Measurements from ENCODE around the gene MRM2. TPM values are rescaled to one million over a fixed set of nuclear protein-coding genes. Genes with fewer than 3 reads are reported as not detected.

Gene MRM2
- polyA plus RNA-seq (ENCODE audit: insufficient read depth in 1 of 5, insufficient read length in 5 of 5, low replicate concordance in 1 of 5): 10 to 100 TPM; 24.4 to 33.4 (median 31.0) TPM
- long read RNA-seq, donor 1, transcript MRM2-201 (3 exons, 1,601 nt): major isoform, 5 of 66 reads
- long read RNA-seq, donor 1, partial matches to known transcripts: 44 of 66 reads
- long read RNA-seq, donor 1, other reads (novel, unspliced or antisense): 15 of 66 reads
- long read RNA-seq, donor 2, partial matches to known transcripts: 8 of 10 reads
- long read RNA-seq, donor 2, other reads (novel, unspliced or antisense): 0 of 10 reads
- long read RNA-seq, donor 3, partial matches to known transcripts: 0 of 4 reads
- long read RNA-seq, donor 3, other reads (novel, unspliced or antisense): 0 of 4 reads
- long read RNA-seq, donor 4, partial matches to known transcripts: 0 of 6 reads
- long read RNA-seq, donor 4, other reads (novel, unspliced or antisense): 6 of 6 reads
- long read RNA-seq, donor 5, partial matches to known transcripts: 5 of 18 reads
- long read RNA-seq, donor 5, other reads (novel, unspliced or antisense): 8 of 18 reads
- long read RNA-seq, donor 6, partial matches to known transcripts: 6 of 20 reads
- long read RNA-seq, donor 6, other reads (novel, unspliced or antisense): 7 of 20 reads
- long read RNA-seq, donor 7, partial matches to known transcripts: 7 of 9 reads
- long read RNA-seq, donor 7, other reads (novel, unspliced or antisense): 0 of 9 reads
- long read RNA-seq, donor 8, transcript MRM2-201 (3 exons, 1,601 nt): major isoform, 5 of 5 reads
- long read RNA-seq, donor 8, partial matches to known transcripts: 0 of 5 reads
- long read RNA-seq, donor 8, other reads (novel, unspliced or antisense): 0 of 5 reads

- DNase-seq: peak; percentile 71 to 75
Observed at GRCh38 chr7:2241580-2242540, at the start of gene MRM2, which contains the start of gene NUDT1. MRM2 (minus strand) TSS chr7:2242205; CDS start chr7:2242169, 36 bp downstream. NUDT1 (plus strand) TSS chr7:2242226; CDS start chr7:2244575, 2,349 bp downstream.

GRCh38 chr7:2290877-2291276 lies 48.9 kb upstream of the MRM2 start:
- no peak for DNase-seq

GRCh38 chr7:2289621-2290020 lies 47.6 kb upstream of the MRM2 start:
- DNase-seq: no peak

GRCh38 chr7:2289111-2289586 lies 47.1 kb upstream of the MRM2 start:
- DNase-seq: peak; percentile 59 to 63

GRCh38 chr7:2288503-2288902 lies 46.5 kb upstream of the MRM2 start:
- no peak for DNase-seq

- no peak for DNase-seq
Observed at GRCh38 chr7:2287745-2288144, 45.7 kb upstream of the MRM2 start.

GRCh38 chr7:2283074-2283473 lies 41.1 kb upstream of the MRM2 start:
- no peak for DNase-seq

GRCh38 chr7:2282185-2282751 lies 40.3 kb upstream of the MRM2 start:
- DNase-seq: no peak

GRCh38 chr7:2281541-2281940 lies 39.5 kb upstream of the MRM2 start:
- peak; percentile 85 to 88 for DNase-seq

- DNase-seq: peak; percentile 68 to 71
Observed at GRCh38 chr7:2280424-2280823, 38.4 kb upstream of the MRM2 start.

GRCh38 chr7:2279896-2280295 lies 37.9 kb upstream of the MRM2 start:
- peak in 1 of 2 donors; percentile 64 for DNase-seq

- no peak for DNase-seq
Observed at GRCh38 chr7:2278026-2278425, 36.0 kb upstream of the MRM2 start.

- DNase-seq: no peak
Observed at GRCh38 chr7:2276107-2276506, 34.1 kb upstream of the MRM2 start.

- no peak for DNase-seq
Observed at GRCh38 chr7:2275101-2275500, 33.1 kb upstream of the MRM2 start.

GRCh38 chr7:2274666-2275065 lies 32.7 kb upstream of the MRM2 start:
- no peak for DNase-seq

GRCh38 chr7:2273866-2274265 lies 31.9 kb upstream of the MRM2 start:
- DNase-seq: no peak

GRCh38 chr7:2272031-2272430 lies 30.0 kb upstream of the MRM2 start:
- no peak for DNase-seq

GRCh38 chr7:2271273-2272026 lies 29.4 kb upstream of the MRM2 start:
- DNase-seq: no peak

- no peak for DNase-seq
Observed at GRCh38 chr7:2270495-2270894, 28.5 kb upstream of the MRM2 start.

GRCh38 chr7:2269991-2270460 lies 28.0 kb upstream of the MRM2 start:
- no peak for DNase-seq
